ENCODE measurements around the gene HOXB13. TPM values are rescaled to one million over a fixed set of nuclear protein-coding genes. Genes with fewer than 3 reads are reported as not detected.

Gene HOXB13
- total and polyA plus RNA-seq, 2 of the 13 experiments (the other 11 are each of a cell fraction or from before 2014, with no cell fraction given), result not detected

GRCh38 chr17:48678141-48678971, 50.2 kb downstream of the HOXB13 start (continued):
- TF ChIP-seq YEATS4 (CRISPR knock-in tag; IDR thresholded peaks at IDR 0.05; ENCODE audit: borderline replicate concordance), result no peak
- TF ChIP-seq NR0B2 (CRISPR knock-in tag; IDR thresholded peaks at IDR 0.05), result no peak
- TF ChIP-seq ZNF605 (CRISPR knock-in tag; IDR thresholded peaks at IDR 0.05), result peak; percentile 57; the same call in 1 of the 2 replicates
- TF ChIP-seq MAX (IDR thresholded peaks at IDR 0.05), result no peak; the same call in 1 of the 2 replicates
- TF ChIP-seq ZBTB8A (CRISPR knock-in tag; IDR thresholded peaks at IDR 0.05; ENCODE audit: borderline replicate concordance, low read depth), result no peak
- TF ChIP-seq KDM6A (CRISPR knock-in tag; IDR thresholded peaks at IDR 0.05; ENCODE audit: low read depth), result no peak
- no peak for TF ChIP-seq TAF1 (CRISPR knock-in tag; IDR thresholded peaks at IDR 0.05)
- no peak for TF ChIP-seq ETV6 (CRISPR knock-in tag; conservative IDR thresholded peaks at IDR 0.05)
- no peak for TF ChIP-seq ZNF639 (CRISPR knock-in tag; conservative IDR thresholded peaks at IDR 0.05)
- TF ChIP-seq ZFP1 (CRISPR knock-in tag; IDR thresholded peaks at IDR 0.05), result no peak
- no peak for TF ChIP-seq JUND (CRISPR knock-in tag; IDR thresholded peaks at IDR 0.05)
- TF ChIP-seq MYPOP (CRISPR knock-in tag; IDR thresholded peaks at IDR 0.05), result no peak
- no peak for TF ChIP-seq MAFK (conservative IDR thresholded peaks at IDR 0.05 in 1 of 2, IDR thresholded peaks at IDR 0.05 in 1 of 2; ENCODE audit: low read length in 2 of 2)
- no peak for TF ChIP-seq ZNF160 (CRISPR knock-in tag; IDR thresholded peaks at IDR 0.05)
- no peak; the same call in 1 of the 2 replicates for TF ChIP-seq MXD4 (CRISPR knock-in tag; IDR thresholded peaks at IDR 0.05)
- TF ChIP-seq KDM1A (CRISPR knock-in tag; IDR thresholded peaks at IDR 0.05), result no peak
- TF ChIP-seq KLF13 (CRISPR knock-in tag; IDR thresholded peaks at IDR 0.05), result no peak
- no peak for TF ChIP-seq BCL6 (CRISPR knock-in tag; IDR thresholded peaks at IDR 0.05)
- no peak for TF ChIP-seq KLF16 (CRISPR knock-in tag; IDR thresholded peaks at IDR 0.05)
- TF ChIP-seq ERF (CRISPR knock-in tag; IDR thresholded peaks at IDR 0.05), result peak; percentile 41; the same call in 1 of the 2 replicates
- TF ChIP-seq POLR2AphosphoS5 (IDR thresholded peaks at IDR 0.05; ENCODE audit: low read depth, low read length), result no peak

Measured in HepG2 (cell line).